IMR-90 (cell line): Measurements from ENCODE around the gene OR51E2. TPM values are rescaled to one million over a fixed set of nuclear protein-coding genes. Genes with fewer than 3 reads are reported as not detected.

ENCODE experiments used
- ATAC-seq: fragments of 200-7000 bp; cut with Tn5 transposase; 2 replicates; pipeline ENCODE4 v1.9.1; 2020; ENCODE audit warnings: low read depth, mild to moderate bottlenecking, moderate library complexity
- Bru-seq: library from RNA; stranded (reverse); fragments of 400-500 nt; gene quantifications from one replicate; lab custom pipeline; 2021; lab: Mats Ljungman, UMichigan
- BruChase-seq, 2 experiments: library from RNA; stranded (reverse); fragments of 400-500 nt; gene quantifications; one replicate each; lab custom pipeline; 2021; lab: Mats Ljungman, UMichigan
- BruUV-seq: library from RNA; stranded (reverse); fragments of 400-500 nt; replicated peaks from 2 replicates; lab custom pipeline; 2021; lab: Mats Ljungman, UMichigan
- CTCF ChIA-PET: fragments of 300-600 bp; formaldehyde crosslinking; extraction: SDS; loops from one replicate; lab custom pipeline; 2021; ENCODE audit warnings: antibody characterized with exemption; lab: Yijun Ruan, JAX
- POLR2A ChIA-PET: fragments of 300-600 bp; sonication (Branson Sonifier 250); formaldehyde crosslinking; loops from one replicate; lab custom pipeline; 2022; ENCODE audit warnings: antibody characterized with exemption; ENCODE audit not compliant: unreplicated experiment; lab: Charles Lee
- DNase-seq: peaks from one replicate; pipeline ENCODE4 v3.0.0; 2013
- H2AFZ ChIP-seq: replicated peaks from 2 replicates; pipeline ENCODE3; 2013; ENCODE audit warnings: low read length, mild to moderate bottlenecking; ENCODE audit not compliant: poor library complexity
- H2AK5ac ChIP-seq: 2 replicates; pipeline ENCODE4 v1.6.1; 2013; ENCODE audit warnings: low read depth, low read length, inconsistent platforms
- H2AK9ac ChIP-seq: replicated peaks from 2 replicates; pipeline ENCODE3; 2013; ENCODE audit warnings: mild to moderate bottlenecking, low read depth, low read length, moderate library complexity; ENCODE audit not compliant: poor library complexity
- H2BK120ac ChIP-seq: 2 replicates; pipeline ENCODE4 v1.6.1; 2013; ENCODE audit warnings: low read depth, low read length, inconsistent platforms
- H2BK15ac ChIP-seq: 3 replicates; pipeline ENCODE4 v1.6.1; 2013; ENCODE audit warnings: low read depth, low read length, inconsistent platforms
- H2BK20ac ChIP-seq: 2 replicates; pipeline ENCODE4 v1.6.1; 2013; ENCODE audit warnings: low read depth, mild to moderate bottlenecking, inconsistent platforms, low read length, moderate library complexity
- H2BK5ac ChIP-seq: 2 replicates; pipeline ENCODE4 v1.6.1; 2013; ENCODE audit warnings: mild to moderate bottlenecking, low read depth, low read length, inconsistent platforms; ENCODE audit not compliant: poor library complexity, severe bottlenecking
- H3K14ac ChIP-seq: replicated peaks from 2 replicates; pipeline ENCODE4 v1.6.1; 2013; ENCODE audit warnings: low read depth, low read length, inconsistent platforms
- H3K18ac ChIP-seq: 2 replicates; pipeline ENCODE4 v1.6.1; 2013; ENCODE audit warnings: low read depth, low read length, control low read depth
- H3K23ac ChIP-seq: 2 replicates; pipeline ENCODE4 v1.6.1; 2013; ENCODE audit warnings: low read depth, low read length, inconsistent platforms
- H3K27ac ChIP-seq: 2 replicates; pipeline ENCODE4 v1.5.1; 2013; ENCODE audit warnings: mild to moderate bottlenecking, control low read depth, low read length; ENCODE audit not compliant: insufficient read depth
- H3K27me3 ChIP-seq: 2 replicates; pipeline ENCODE4 v1.6.1; 2013; ENCODE audit warnings: low read length; ENCODE audit not compliant: control insufficient read depth, insufficient read depth
- H3K36me3 ChIP-seq: 2 replicates; pipeline ENCODE4 v1.6.1; 2013; ENCODE audit warnings: low read length, mixed read lengths; ENCODE audit not compliant: control insufficient read depth, insufficient read depth
- H3K4ac ChIP-seq: 2 replicates; pipeline ENCODE4 v1.6.1; 2013; ENCODE audit warnings: low read depth, low read length, inconsistent platforms
- H3K4me1 ChIP-seq: 2 replicates; pipeline ENCODE4 v1.6.1; 2013; ENCODE audit warnings: low read length, mixed read lengths; ENCODE audit not compliant: control insufficient read depth, insufficient read depth
- H3K4me2 ChIP-seq: 2 replicates; pipeline ENCODE4 v1.6.1; 2013; ENCODE audit warnings: low read depth, mild to moderate bottlenecking, control low read depth, low read length, moderate library complexity
- H3K4me3 ChIP-seq: 2 replicates; pipeline ENCODE4 v1.5.1; 2013; ENCODE audit warnings: low read depth, mild to moderate bottlenecking, control low read depth, low read length, moderate library complexity; ENCODE audit not compliant: insufficient read depth
- H3K56ac ChIP-seq: 2 replicates; pipeline ENCODE4 v1.6.1; 2013; ENCODE audit warnings: low read length, inconsistent platforms; ENCODE audit not compliant: insufficient read depth; ENCODE audit errors: extremely low read depth
- H3K79me1 ChIP-seq, 2 experiments: 2 replicates each; pipeline ENCODE4 v1.6.1; 2013; ENCODE audit warnings: low read length in 2 of 2, inconsistent platforms in 1 of 2, low read depth in 1 of 2
- H3K9ac ChIP-seq: 2 replicates; pipeline ENCODE4 v1.6.1; 2013; ENCODE audit warnings: low read depth, low read length, control low read depth
- H3K9me1 ChIP-seq: 2 replicates; pipeline ENCODE4 v1.6.1; 2013; ENCODE audit warnings: low read length, inconsistent platforms; ENCODE audit not compliant: insufficient read depth
- H3K9me3 ChIP-seq: 2 replicates; pipeline ENCODE4 v1.6.1; 2013; ENCODE audit warnings: low read length; ENCODE audit not compliant: control insufficient read depth, insufficient read depth
- H4K20me1 ChIP-seq: 2 replicates; pipeline ENCODE4 v1.6.1; 2013; ENCODE audit warnings: low read length, inconsistent platforms; ENCODE audit not compliant: insufficient read depth
- H4K5ac ChIP-seq: 2 replicates; pipeline ENCODE4 v1.6.1; 2013; ENCODE audit warnings: mild to moderate bottlenecking, low read depth, low read length, control low read depth
- H4K8ac ChIP-seq, 2 experiments: 2 replicates each; pipeline ENCODE4 v1.6.1; 2013; ENCODE audit warnings: low read depth in 2 of 2, low read length in 2 of 2, control low read depth in 1 of 2, inconsistent platforms in 1 of 2
- H4K91ac ChIP-seq: 2 replicates; pipeline ENCODE4 v1.6.1; 2013; ENCODE audit warnings: low read depth, low read length, inconsistent platforms; ENCODE audit not compliant: insufficient read depth
- BHLHE40 ChIP-seq: fragments of 150-350 bp; IDR thresholded peaks from 2 replicates; pipeline ENCODE4 v1.6.1; 2016; ENCODE audit warnings: mild to moderate bottlenecking, low read depth, low read length
- CEBPB ChIP-seq: IDR thresholded peaks from 2 replicates; pipeline ENCODE4 v1.6.1; 2012; ENCODE audit warnings: low read depth, low read length, improper control_type of control experiment
- FOS ChIP-seq: fragments of 150-350 bp; IDR thresholded peaks from 2 replicates; pipeline ENCODE4 v1.6.1; 2016; ENCODE audit warnings: low read depth, low read length
- MAFK ChIP-seq: IDR thresholded peaks from 2 replicates; pipeline ENCODE4 v1.6.1; 2012; ENCODE audit warnings: low read depth, low read length, improper control_type of control experiment
- MXI1 ChIP-seq: IDR thresholded peaks from 2 replicates; pipeline ENCODE4 v1.6.1; 2012; ENCODE audit warnings: low read depth, mild to moderate bottlenecking, low read length, moderate library complexity, borderline replicate concordance
- RAD21 ChIP-seq: IDR thresholded peaks from 2 replicates; pipeline ENCODE4 v1.6.1; 2012; ENCODE audit warnings: low read length, improper control_type of control experiment
- SMC3 ChIP-seq: fragments of 150-350 bp; IDR thresholded peaks from 2 replicates; pipeline ENCODE4 v1.6.1; 2016; ENCODE audit warnings: low read depth, mild to moderate bottlenecking, antibody characterized with exemption, low read length, moderate library complexity
- WGBS, 2 experiments: methylation state at CpG; one replicate each; pipeline versions ENCODE4 v1.1.5 to v1.1.7; 2013; ENCODE audit warnings: missing lambda C conversion rate in 2 of 2; ENCODE audit not compliant: insufficient read length in 1 of 2; ENCODE audit errors: extremely low coverage in 2 of 2; 5-methylcytosine and 5-hydroxymethylcytosine counted together
- dilution Hi-C: fragments of 300-500 bp; cut with HindIII; formaldehyde crosslinking; loops from one replicate; pipeline ENCODE4 v1.14.3; 2018; ENCODE audit warnings: low sequenced_read_pairs; ENCODE audit not compliant: unreplicated experiment
- in situ Hi-C: fragments of 300-500 bp; cut with MboI; formaldehyde crosslinking; loops from 3 replicates; pipeline ENCODE4 v1.14.3; 2019; ENCODE audit warnings: low sequenced_read_pairs, inconsistent platforms, mixed read lengths
- intact Hi-C: fragments of 100-400 bp; cut with micrococcal nuclease; formaldehyde crosslinking; loops from 2 replicates; pipeline ENCODE4 v1.10.0; 2022
- long read RNA-seq: library from polyadenylated mRNA; unstranded; transcript quantifications from one replicate; pipeline ENCODE4 v2.0.0, GENCODE V29; 2021; ENCODE audit not compliant: unreplicated experiment
- polyA plus RNA-seq, 3 experiments: library from polyadenylated mRNA; depleted of rRNA; stranded (reverse); fragments of >200 nt; gene quantifications; 2 replicates each; pipeline ENCODE4 v1.2.3, GENCODE V29; 2012; ENCODE audit warnings: low replicate concordance in 1 of 3
- total RNA-seq: library from RNA; depleted of rRNA; stranded (reverse); fragments of >200 nt; gene quantifications from 2 replicates; pipeline ENCODE4 v1.2.3, GENCODE V29; 2012; rRNA removed

The OR51E2 gene, protein sequence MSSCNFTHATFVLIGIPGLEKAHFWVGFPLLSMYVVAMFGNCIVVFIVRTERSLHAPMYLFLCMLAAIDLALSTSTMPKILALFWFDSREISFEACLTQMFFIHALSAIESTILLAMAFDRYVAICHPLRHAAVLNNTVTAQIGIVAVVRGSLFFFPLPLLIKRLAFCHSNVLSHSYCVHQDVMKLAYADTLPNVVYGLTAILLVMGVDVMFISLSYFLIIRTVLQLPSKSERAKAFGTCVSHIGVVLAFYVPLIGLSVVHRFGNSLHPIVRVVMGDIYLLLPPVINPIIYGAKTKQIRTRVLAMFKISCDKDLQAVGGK
- total RNA-seq: 0.56 and 0.72 TPM in 2 replicates
- 0.83 and 1.3 TPM in 2 replicates for polyA plus RNA-seq (2012; rRNA removed)
- polyA plus RNA-seq (2012; cell fraction: cytosol; rRNA removed): 0.89 and 1.3 TPM in 2 replicates
- polyA plus RNA-seq (2012; cell fraction: nucleus; rRNA removed; ENCODE audit: low replicate concordance): 0.74 and 1.9 TPM in 2 replicates
- Bru-seq, nascent RNA: percentile 41 among the genes with signal in this experiment
- percentile 39 among the genes with signal in this experiment for BruChase-seq, experiment 1, labeled RNA remaining after a 6-hour chase
- percentile 31 among the genes with signal in this experiment for BruChase-seq, experiment 2, labeled RNA remaining after a 2-hour chase
- long read RNA-seq, partial matches to known transcripts: 0 of 1 reads
- long read RNA-seq, other reads (novel, unspliced or antisense): 1 of 1 reads

DNA sequence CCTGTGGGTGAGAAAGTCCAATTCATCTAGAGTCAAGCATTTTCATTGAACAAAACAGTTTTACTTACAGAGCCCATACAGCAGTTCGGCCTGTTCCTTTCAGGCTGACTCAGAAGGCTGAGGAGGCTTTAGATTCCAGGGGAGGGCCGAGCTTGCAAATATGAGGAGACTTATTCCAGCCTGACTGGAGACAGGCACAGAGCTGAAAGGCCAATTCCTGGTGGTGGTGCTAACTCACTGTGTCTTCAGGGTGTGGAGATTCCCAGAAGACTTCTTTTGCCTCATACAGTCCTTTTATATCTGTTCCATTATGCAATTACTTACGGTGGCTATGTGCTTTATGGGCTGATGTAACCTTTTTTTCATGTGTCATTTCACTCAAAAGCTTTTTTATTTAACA is at the start of gene OR51E2:
TSS of gene OR51E2 (minus strand) at position 269 of the 400 bp plus-strand sequence. CDS start 15,142 bp downstream, outside the sequence.
- ATAC-seq: peak; percentile 92
- Histone ChIP-seq H3K9me3 (no peaks in the 10 kb centered on the region), H3K27me3 (no peaks in the 10 kb centered on the region), H3K4me3 (no peak within 1 kb of the TSS), H3K9ac (peak within 1 kb of the TSS; percentile 50; the same call in 1 of the 2 replicates), H3K4me1 (peaks cover 2% of the 10 kb centered on the region), H2AK9ac (no peak within 1 kb of the TSS), H2AK5ac (no peak within 1 kb of the TSS), H2BK20ac (0 out of 2 replicates have a peak within 1 kb of the TSS, but pooled peaks have one; percentile 1), H4K91ac (peak within 1 kb of the TSS; percentile 25; the same call in 1 of the 2 replicates), H2BK15ac (no peak within 1 kb of the TSS), H3K9me1 (no peaks in the 10 kb centered on the region), H2BK5ac (peak within 1 kb of the TSS; percentile 47), H2AFZ (peak within 1 kb of the TSS; percentile 67), H3K4me2 (peak within 1 kb of the TSS; percentile 64), H3K56ac (no peak within 1 kb of the TSS), H4K8ac (peak within 1 kb of the TSS in 1 of 2 experiments; percentile 62; a peak in 2 of 4 replicates), H3K36me3 (no peaks in the 10 kb centered on the region), H3K27ac (peak within 1 kb of the TSS; percentile 38; the same call in 1 of the 2 replicates), H4K20me1 (no peaks in the 10 kb centered on the region), H2BK120ac (peak within 1 kb of the TSS; percentile 49; the same call in 1 of the 2 replicates), H4K5ac (no peak within 1 kb of the TSS; the same call in 1 of the 2 replicates), H3K4ac (peak within 1 kb of the TSS; percentile 16; the same call in 1 of the 2 replicates), H3K14ac (no peak within 1 kb of the TSS), H3K18ac (peak within 1 kb of the TSS; percentile 23; the same call in 1 of the 2 replicates), H3K23ac (no peak within 1 kb of the TSS), H3K79me1 (no peaks in the 10 kb centered on the region)
- intact Hi-C loops: loop anchor here (2.0 kb wide), 1 partner anchor 61 kb away; the partner anchor contains the start of gene OR51D1
- no CpG with 5 or more reads among the region's 3 CpGs for WGBS, 2 experiments
- no peak for TF ChIP-seq SMC3
- TF ChIP-seq CEBPB: 0 out of 2 replicates have a peak, but pooled peaks have one; percentile 38
- no peak for TF ChIP-seq MXI1
- TF ChIP-seq RAD21: peak; percentile 13; the same call in 1 of the 2 replicates
- no peak for TF ChIP-seq BHLHE40
- TF ChIP-seq MAFK: no peak
- no peak for TF ChIP-seq FOS
- peak; percentile 78 for DNase-seq
- no TSS peak for BruUV-seq
- POLR2A ChIA-PET: no interaction called here
- in situ Hi-C loops: no loop called here
- CTCF ChIA-PET: interaction anchor here (1.1 kb wide), 1 partner anchor 61 kb away, joined by 3 read pairs; no protein-coding TSS in a partner anchor
- dilution Hi-C loops: no loop called here
